ENCODE results near the gene PPP1R1C. TPM values are rescaled to one million over a fixed set of nuclear protein-coding genes. Genes with fewer than 3 reads are reported as not detected.

Gene PPP1R1C
- total RNA-seq, 1 donor from 2014 or later = 5.8 TPM

GRCh38 chr2:181946444-181947127 is 39.1 kb upstream of the PPP1R1C start:
- H3K36me3 Mint-ChIP-seq = no peaks in the 10 kb centered on the region
- peaks cover 12% of the 10 kb centered on the region for H3K9me3 Mint-ChIP-seq
- no peak overlapping the region for H3K4me3 Mint-ChIP-seq
- H3K27me3 Mint-ChIP-seq (ENCODE audit: low read depth) = no peaks in the 10 kb centered on the region
- H3K4me1 Mint-ChIP-seq = peaks cover 31% of the 10 kb centered on the region
- no peak overlapping the region for H3K27ac Mint-ChIP-seq
- DNase-seq (ENCODE audit: low spot score in 2 of 2, unreplicated experiment in 2 of 2) = no peak
- no peak for TF ChIP-seq CTCF (IDR thresholded peaks at IDR 0.05; ENCODE audit: unreplicated experiment)

- Mint-ChIP-seq H3K4me3 (no peak overlapping the region), H3K4me1 (peaks cover 31% of the 10 kb centered on the region), H3K27ac (no peak overlapping the region), H3K36me3 (no peaks in the 10 kb centered on the region), H3K27me3 (ENCODE audit: low read depth) (no peaks in the 10 kb centered on the region), H3K9me3 (peaks cover 12% of the 10 kb centered on the region)
- no peak for DNase-seq (ENCODE audit: low spot score in 2 of 2, unreplicated experiment in 2 of 2)
- TF ChIP-seq CTCF (IDR thresholded peaks at IDR 0.05; ENCODE audit: unreplicated experiment) = no peak
These were observed 38.4 kb upstream of the PPP1R1C start for GRCh38 chr2:181947273-181947672.

- H3K27ac Mint-ChIP-seq = peak overlapping the region; percentile 23
- no peaks in the 10 kb centered on the region for H3K36me3 Mint-ChIP-seq
- DNase-seq (ENCODE audit: low spot score in 2 of 2, unreplicated experiment in 2 of 2) = no peak
- no peak for TF ChIP-seq CTCF (IDR thresholded peaks at IDR 0.05; ENCODE audit: unreplicated experiment)
- peaks cover 12% of the 10 kb centered on the region for H3K9me3 Mint-ChIP-seq
- H3K4me1 Mint-ChIP-seq = peaks cover 29% of the 10 kb centered on the region
- no peak overlapping the region for H3K4me3 Mint-ChIP-seq
- H3K27me3 Mint-ChIP-seq (ENCODE audit: low read depth) = no peaks in the 10 kb centered on the region
These were observed 37.4 kb upstream of the PPP1R1C start for GRCh38 chr2:181948227-181948626.

- peaks cover 27% of the 10 kb centered on the region for H3K4me1 Mint-ChIP-seq
- no peak overlapping the region for H3K4me3 Mint-ChIP-seq
- no peak for TF ChIP-seq CTCF (IDR thresholded peaks at IDR 0.05; ENCODE audit: unreplicated experiment)
- H3K27me3 Mint-ChIP-seq (ENCODE audit: low read depth) = no peaks in the 10 kb centered on the region
- H3K9me3 Mint-ChIP-seq = peaks cover 12% of the 10 kb centered on the region
- H3K36me3 Mint-ChIP-seq = no peaks in the 10 kb centered on the region
- no peak for DNase-seq (ENCODE audit: low spot score in 2 of 2, unreplicated experiment in 2 of 2)
- no peak overlapping the region for H3K27ac Mint-ChIP-seq
These were observed 36.6 kb upstream of the PPP1R1C start for GRCh38 chr2:181949047-181949446.

- Mint-ChIP-seq H3K4me3 (no peak overlapping the region), H3K36me3 (no peaks in the 10 kb centered on the region), H3K27me3 (ENCODE audit: low read depth) (no peaks in the 10 kb centered on the region), H3K27ac (no peak overlapping the region), H3K4me1 (peaks cover 20% of the 10 kb centered on the region), H3K9me3 (peaks cover 13% of the 10 kb centered on the region)
- no peak for TF ChIP-seq CTCF (IDR thresholded peaks at IDR 0.05; ENCODE audit: unreplicated experiment)
- DNase-seq (ENCODE audit: low spot score in 2 of 2, unreplicated experiment in 2 of 2) = no peak
These were observed 33.0 kb upstream of the PPP1R1C start for GRCh38 chr2:181952404-181953226.

Data from mesothelial cell of epicardium (in vitro differentiated cells).